ENCODE measurements around the gene NXN. TPM values are rescaled to one million over a fixed set of nuclear protein-coding genes. Genes with fewer than 3 reads are reported as not detected.

Gene NXN
- total RNA-seq, result 53.1 and 56.0 TPM in 2 replicates
- long read RNA-seq, partial matches to known transcripts, result 2 of 8 reads
- long read RNA-seq, other reads (novel, unspliced or antisense), result 5 of 8 reads

GRCh38 chr17:979539-980405, at the start of gene NXN:
Gene NXN (minus strand): TSS chr17:979776.
- peak; percentile 91 for DNase-seq (ENCODE audit: low spot score, unreplicated experiment)
- H3K36me3 Mint-ChIP-seq (ENCODE audit: insufficient read depth), result no peaks in the 10 kb centered on the region
- peaks cover 7% of the 10 kb centered on the region for H3K27me3 Mint-ChIP-seq
- TF ChIP-seq CTCF (IDR thresholded peaks at IDR 0.05; ENCODE audit: unreplicated experiment), result peak; percentile 40
- no peaks in the 10 kb centered on the region for H3K9me3 Mint-ChIP-seq (ENCODE audit: low read depth)
- H3K27ac Mint-ChIP-seq, result peak within 1 kb of the TSS; percentile 95
- peak within 1 kb of the TSS; percentile 89 for H3K4me3 Mint-ChIP-seq (ENCODE audit: low read depth)
- peaks cover 11% of the 10 kb centered on the region for H3K4me1 Mint-ChIP-seq (ENCODE audit: low read depth)

- no peak for TF ChIP-seq CTCF (IDR thresholded peaks at IDR 0.05; ENCODE audit: unreplicated experiment)
- H3K27ac Mint-ChIP-seq, result no peak overlapping the region
- H3K9me3 Mint-ChIP-seq (ENCODE audit: low read depth), result no peaks in the 10 kb centered on the region
- peaks cover 3% of the 10 kb centered on the region for H3K36me3 Mint-ChIP-seq (ENCODE audit: insufficient read depth)
- DNase-seq (ENCODE audit: low spot score, unreplicated experiment), result no peak
- no peak overlapping the region for H3K4me3 Mint-ChIP-seq (ENCODE audit: low read depth)
- H3K4me1 Mint-ChIP-seq (ENCODE audit: low read depth), result no peaks in the 10 kb centered on the region
- peaks cover under 1% of the 10 kb centered on the region for H3K27me3 Mint-ChIP-seq
Observed at GRCh38 chr17:1027044-1027443, 47.5 kb upstream of the NXN start.

- Mint-ChIP-seq H3K4me1 (ENCODE audit: low read depth) (no peaks in the 10 kb centered on the region), H3K36me3 (ENCODE audit: insufficient read depth) (peaks cover 3% of the 10 kb centered on the region), H3K9me3 (ENCODE audit: low read depth) (no peaks in the 10 kb centered on the region), H3K4me3 (ENCODE audit: low read depth) (no peak overlapping the region), H3K27me3 (no peaks in the 10 kb centered on the region), H3K27ac (no peak overlapping the region)
- no peak for TF ChIP-seq CTCF (IDR thresholded peaks at IDR 0.05; ENCODE audit: unreplicated experiment)
- DNase-seq (ENCODE audit: low spot score, unreplicated experiment), result no peak
Observed at GRCh38 chr17:1026599-1026975, 47.0 kb upstream of the NXN start.

DNA sequence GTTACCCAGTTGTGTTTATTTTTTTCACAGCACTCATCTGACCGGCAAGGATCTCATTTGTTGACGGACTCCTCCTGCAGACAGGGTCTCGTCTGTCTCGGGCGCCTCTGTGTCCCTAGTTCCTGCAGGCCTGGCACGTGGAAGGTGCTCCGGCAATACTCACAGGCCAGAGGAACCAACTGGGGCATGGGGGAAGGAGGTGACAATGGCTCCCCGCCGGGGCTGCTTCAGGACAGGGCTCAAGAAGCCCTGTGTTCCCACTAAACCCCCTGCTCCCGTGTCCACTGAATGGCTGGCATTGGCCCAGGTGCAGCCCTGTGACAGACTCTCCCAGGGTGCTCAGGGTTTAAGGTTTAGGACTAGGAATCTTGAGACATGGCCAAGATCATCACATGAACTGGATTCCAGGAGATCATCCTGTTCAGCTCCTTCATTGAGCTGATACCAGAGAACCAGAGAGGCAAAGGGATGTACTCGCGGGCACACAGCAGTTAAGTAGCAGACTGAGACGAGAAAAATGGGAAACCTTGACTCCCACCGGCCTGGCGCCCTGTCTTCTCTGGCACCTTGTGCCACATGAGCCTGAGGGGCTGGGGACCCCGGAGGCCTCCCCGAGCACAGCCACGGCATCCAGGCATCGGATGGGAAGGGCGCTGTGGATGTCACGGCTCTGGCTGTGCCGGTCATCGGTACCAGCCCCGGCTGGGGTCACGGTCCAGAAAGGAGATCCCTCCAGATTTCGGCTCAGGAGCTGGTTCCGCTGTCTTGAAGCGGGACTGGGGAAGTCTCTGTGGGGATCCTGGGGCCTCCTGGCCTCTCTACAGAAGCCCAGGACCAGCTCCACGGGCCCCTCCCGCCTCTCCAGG, 46.4 kb upstream of the NXN start:
- Mint-ChIP-seq H3K9me3 (ENCODE audit: low read depth) (no peaks in the 10 kb centered on the region), H3K36me3 (ENCODE audit: insufficient read depth) (peaks cover 3% of the 10 kb centered on the region), H3K4me1 (ENCODE audit: low read depth) (no peaks in the 10 kb centered on the region), H3K27me3 (no peaks in the 10 kb centered on the region), H3K27ac (no peak overlapping the region), H3K4me3 (ENCODE audit: low read depth) (no peak overlapping the region)
- no peak for DNase-seq (ENCODE audit: low spot score, unreplicated experiment)
- TF ChIP-seq CTCF (IDR thresholded peaks at IDR 0.05; ENCODE audit: unreplicated experiment), result no peak

DNA sequence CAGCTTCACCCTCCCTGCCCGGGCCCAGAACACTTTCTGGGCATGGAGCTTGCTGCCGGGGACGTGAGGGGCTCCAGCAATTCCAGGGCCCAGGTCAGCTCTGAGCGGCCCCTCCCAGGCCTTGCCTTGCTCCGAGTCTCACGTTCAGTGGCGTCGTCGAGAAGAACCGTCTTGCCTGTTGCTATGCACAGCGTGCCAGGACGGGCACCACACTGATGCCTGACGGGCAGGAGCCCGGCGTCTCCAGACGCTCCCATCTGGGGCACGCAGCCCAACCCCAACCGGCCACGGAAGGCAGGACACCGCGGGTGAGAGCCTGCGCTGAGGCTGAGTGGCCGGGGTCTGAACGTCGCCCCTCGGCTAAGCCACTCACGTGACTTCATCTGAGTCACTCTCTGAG, 44.5 kb upstream of the NXN start:
- Mint-ChIP-seq H3K27me3 (no peaks in the 10 kb centered on the region), H3K4me1 (ENCODE audit: low read depth) (no peaks in the 10 kb centered on the region), H3K27ac (no peak overlapping the region), H3K9me3 (ENCODE audit: low read depth) (no peaks in the 10 kb centered on the region), H3K4me3 (ENCODE audit: low read depth) (no peak overlapping the region), H3K36me3 (ENCODE audit: insufficient read depth) (peaks cover 3% of the 10 kb centered on the region)
- DNase-seq (ENCODE audit: low spot score, unreplicated experiment), result no peak
- TF ChIP-seq CTCF (IDR thresholded peaks at IDR 0.05; ENCODE audit: unreplicated experiment), result no peak

Data from progenitor cell of endocrine pancreas (in vitro differentiated cells).